RPMI7951 (cell line): ENCODE measurements around the gene OR52I1. TPM values are rescaled to one million over a fixed set of nuclear protein-coding genes. Genes with fewer than 3 reads are reported as not detected.
A peak's percentile ranks its signal among the peaks of the same experiment; 100 is the strongest.

Source experiments
- DNase-seq: peaks from one replicate; pipeline ENCODE4 v3.0.0-alpha.2; 2012; ENCODE audit warnings: low read depth
- total RNA-seq: library from RNA; depleted of rRNA; stranded (reverse); fragments of >200 nt; shearing (Covaris generic); gene quantifications from 2 replicates; pipeline ENCODE4 v1.2.3, GENCODE V29; 2014; rRNA removed

Gene OR52I1
- total RNA-seq, result not detected in 2 replicates

- no peak for DNase-seq
Observed at GRCh38 chr11:4593739-4594138, at the start of gene OR52I1. Gene OR52I1, plus strand, starts transcription at chr11:4594039. Its CDS starts 0 bp downstream, at chr11:4594039.

GRCh38 chr11:4544891-4545290 lies 48.9 kb upstream of the OR52I1 start, which contains the start of gene OR52M1:
Gene OR52M1, plus strand, starts transcription at chr11:4545191. Its CDS starts 0 bp downstream, at chr11:4545191.
- no peak for DNase-seq

GRCh38 chr11:4546878-4547277 lies 47.0 kb upstream of the OR52I1 start:
- DNase-seq, result no peak

GRCh38 chr11:4547416-4547815 lies 46.4 kb upstream of the OR52I1 start:
- no peak for DNase-seq

- peak; percentile 5 for DNase-seq
Observed at GRCh38 chr11:4551346-4551979, 42.4 kb upstream of the OR52I1 start.

GRCh38 chr11:4559527-4560440 lies 34.1 kb upstream of the OR52I1 start:
- DNase-seq, result no peak

GRCh38 chr11:4560467-4560866 lies 33.4 kb upstream of the OR52I1 start:
- no peak for DNase-seq

GRCh38 chr11:4565371-4565770 lies 28.5 kb upstream of the OR52I1 start:
- no peak for DNase-seq

- no peak for DNase-seq
Observed at GRCh38 chr11:4569075-4569474, 24.8 kb upstream of the OR52I1 start.

GRCh38 chr11:4576880-4577279 lies 17.0 kb upstream of the OR52I1 start:
- DNase-seq, result no peak

GRCh38 chr11:4577761-4578160 lies 16.1 kb upstream of the OR52I1 start:
- no peak for DNase-seq

- DNase-seq, result no peak
Observed at GRCh38 chr11:4578624-4579023, 15.2 kb upstream of the OR52I1 start.

- DNase-seq, result no peak
Observed at GRCh38 chr11:4580124-4580523, 13.7 kb upstream of the OR52I1 start.

- DNase-seq, result no peak
Observed at GRCh38 chr11:4581443-4581842, 12.4 kb upstream of the OR52I1 start, which contains the start of gene OR52I2. Gene OR52I2, plus strand, starts transcription at chr11:4581743.

- no peak for DNase-seq
Observed at GRCh38 chr11:4589017-4589416, 4.8 kb upstream of the OR52I1 start.

- DNase-seq, result no peak
Observed at GRCh38 chr11:4605057-4605456, 11.2 kb downstream of the OR52I1 start.

- peak; percentile 14 for DNase-seq
Observed at GRCh38 chr11:4606231-4607015, 12.6 kb downstream of the OR52I1 start.

GRCh38 chr11:4607096-4607495 lies 13.3 kb downstream of the OR52I1 start:
- DNase-seq, result peak; percentile 8

- DNase-seq, result peak; percentile 94
Observed at GRCh38 chr11:4607781-4608666, 14.2 kb downstream of the OR52I1 start, which contains the start of gene TRIM68. Gene TRIM68, minus strand, starts transcription at chr11:4608231. Its CDS starts 2,727 bp downstream, at chr11:4605504.

GRCh38 chr11:4610258-4610935 lies 16.6 kb downstream of the OR52I1 start:
- peak; percentile 47 for DNase-seq
